ENCODE results near the gene SLC26A8.
"Not testable (repeated sequence)": the region's sequence is repeated elsewhere in the genome, so short reads cannot be mapped to it uniquely, and the experiment has no call there.

Gene SLC26A8

DNA sequence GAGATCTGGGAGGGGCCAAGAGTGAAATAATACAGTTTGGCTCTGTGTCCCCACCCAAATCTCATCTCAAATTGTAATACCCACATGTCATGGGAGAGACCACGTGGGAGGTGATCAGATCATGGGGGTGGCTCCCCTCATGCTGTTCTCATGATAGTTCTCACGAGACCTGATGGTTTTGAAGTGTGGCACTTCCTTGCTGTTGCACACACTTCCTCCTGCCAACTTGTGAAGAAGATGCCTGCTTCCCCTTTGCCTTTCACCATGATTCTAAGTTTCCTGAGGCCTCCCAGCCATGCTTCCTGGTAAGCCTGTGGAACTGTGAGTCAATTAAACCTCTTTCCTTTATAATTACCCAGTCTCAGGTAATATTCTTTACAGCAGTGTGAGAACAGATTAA, 114.9 kb downstream of the SLC26A8 start:
- DNase-seq, result not testable (repeated sequence)

DNA sequence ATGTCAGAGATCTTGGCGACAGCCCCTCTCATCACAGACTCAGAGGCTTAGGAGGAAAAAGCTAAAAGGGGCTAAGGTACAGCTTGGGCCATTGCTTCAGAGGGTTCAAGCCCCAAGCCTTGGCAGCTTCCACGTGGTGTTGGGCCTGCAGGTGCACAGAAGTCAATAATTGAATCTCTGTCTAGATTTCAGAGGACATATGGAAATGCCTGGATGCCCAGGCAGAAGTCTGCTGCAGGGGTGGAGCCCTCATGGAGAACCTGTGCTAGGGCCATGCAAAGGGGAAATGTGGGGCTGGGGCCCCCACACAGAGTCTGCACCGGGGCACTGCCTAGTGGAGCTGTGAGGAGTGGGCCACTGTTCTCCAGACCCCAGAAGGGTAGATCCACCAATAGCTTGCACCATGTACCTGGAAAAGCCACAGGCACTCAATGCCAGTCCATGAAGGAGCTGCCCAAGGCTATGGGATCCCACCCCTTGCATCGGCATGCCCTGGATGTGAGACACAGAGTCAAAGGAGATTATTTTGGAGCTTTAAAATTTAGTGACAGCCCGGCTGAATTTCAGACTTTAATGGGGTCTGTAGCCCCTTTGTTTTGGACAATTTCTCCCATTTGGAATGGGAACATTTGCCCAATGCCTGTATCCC, 115.6 kb downstream of the SLC26A8 start:
- DNase-seq, result not testable (repeated sequence)

DNA sequence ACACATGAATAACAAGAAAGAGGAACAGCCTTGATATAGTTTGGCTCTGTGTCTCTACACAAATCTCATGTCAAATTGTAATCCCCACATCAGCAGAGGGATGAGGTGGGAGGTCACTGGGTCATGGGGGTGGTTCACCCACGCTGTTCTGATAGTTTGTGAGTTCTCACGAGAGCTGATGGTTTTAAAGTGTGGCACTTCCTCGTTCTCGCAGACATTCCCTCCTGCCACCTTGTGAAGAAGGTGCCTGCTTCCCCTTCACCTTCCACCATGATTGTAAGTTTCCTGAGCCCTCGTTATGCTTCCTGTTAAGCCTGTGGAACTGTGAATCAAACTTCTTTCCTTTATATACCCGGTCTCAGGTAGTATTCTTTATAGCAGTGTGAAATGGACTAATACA, 116.7 kb downstream of the SLC26A8 start:
- DNase-seq, result no peak

DNA sequence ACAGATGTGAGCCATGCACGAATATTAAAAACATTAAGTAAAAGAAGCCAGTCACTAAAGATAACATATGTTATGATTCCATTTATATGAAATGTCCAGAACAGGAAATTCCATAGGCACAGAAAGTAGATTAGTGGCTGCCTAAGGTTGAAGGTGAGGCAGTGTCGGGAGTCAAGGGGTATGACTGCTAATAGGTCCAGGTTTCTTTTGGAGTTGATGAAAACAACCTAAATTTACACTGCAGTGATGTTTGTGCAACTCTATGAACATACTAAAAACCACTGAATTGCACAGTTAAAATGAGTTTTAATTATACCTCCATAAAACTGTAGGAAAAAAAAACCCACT, 118.0 kb downstream of the SLC26A8 start:
- no peak for DNase-seq

DNA sequence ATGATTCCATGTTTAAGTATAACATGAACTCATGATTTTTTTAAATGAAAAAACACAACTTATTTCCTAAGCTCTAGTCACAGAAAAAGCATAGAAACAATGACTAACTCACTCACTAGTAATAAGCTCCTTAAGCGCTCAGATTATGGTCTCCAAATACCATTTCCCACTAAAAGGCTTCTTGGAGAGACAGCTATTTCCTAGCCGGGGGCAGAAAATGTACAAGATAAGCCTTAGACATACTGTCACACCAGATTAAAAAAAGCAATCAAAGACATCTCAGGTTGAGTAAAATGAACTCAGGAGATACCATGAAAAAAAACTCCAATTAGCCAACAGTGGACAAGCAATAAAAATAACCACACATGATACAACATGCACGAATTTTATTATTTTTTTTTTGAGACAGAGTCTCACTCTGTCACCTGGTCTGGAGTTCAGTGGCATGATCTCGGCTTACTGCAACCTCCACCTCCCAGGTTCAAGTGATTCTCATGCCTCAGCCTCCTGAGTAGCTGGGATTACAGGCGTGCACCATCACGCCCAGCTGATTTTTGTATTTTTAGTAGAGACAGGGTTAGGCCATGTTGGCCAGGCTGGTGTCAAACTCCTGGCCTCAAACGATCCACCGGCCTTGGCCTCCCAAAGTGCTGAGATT, 118.5 kb downstream of the SLC26A8 start:
- DNase-seq, result no peak

DNA sequence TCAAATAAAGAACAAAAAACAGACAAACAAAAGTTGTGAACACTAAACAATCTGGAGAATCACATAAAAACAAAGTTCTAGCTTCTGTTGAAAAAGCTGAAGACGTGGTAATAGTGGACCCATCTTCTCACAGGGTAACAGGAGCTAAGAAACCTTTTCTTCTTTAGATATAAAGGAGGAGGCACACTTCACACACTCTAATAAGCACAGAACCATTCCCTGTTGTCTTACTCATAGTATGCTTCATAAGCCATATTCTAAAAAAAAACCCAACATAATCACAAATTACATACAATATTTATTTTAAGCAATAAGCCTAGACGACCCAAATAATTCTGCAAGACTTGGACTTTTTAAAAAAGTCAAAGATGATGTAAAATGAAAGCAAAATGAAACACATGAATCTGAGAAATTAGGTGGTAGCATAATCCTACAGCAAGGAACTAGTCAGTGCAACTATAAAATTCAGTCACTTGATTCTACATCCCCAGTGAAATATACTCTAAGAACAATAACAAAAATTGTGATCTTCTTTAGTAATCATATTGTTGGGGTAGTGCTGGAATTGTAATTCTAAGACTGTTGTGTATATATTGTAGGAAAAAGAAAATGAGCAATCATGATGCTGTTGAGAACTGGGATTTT, 119.2 kb downstream of the SLC26A8 start:
- DNase-seq, result no peak

DNA sequence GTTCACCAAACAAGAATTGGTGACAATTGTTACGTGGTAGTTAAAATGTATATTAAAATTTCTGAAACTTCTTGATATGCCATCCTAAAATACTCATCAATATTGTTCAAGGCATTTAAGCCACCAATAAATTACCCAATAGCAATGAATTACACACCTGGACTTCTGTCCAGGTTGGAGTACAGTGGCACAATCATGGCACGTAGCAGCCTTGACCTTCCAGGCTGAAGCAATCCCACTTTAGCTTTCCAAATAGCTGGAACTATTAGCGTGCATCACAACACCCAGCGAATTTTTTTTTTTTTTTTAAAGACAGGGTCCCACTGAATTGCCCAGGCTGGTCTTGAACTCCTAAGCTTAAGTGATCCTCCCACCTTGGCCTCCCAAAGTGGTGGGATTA, 120.8 kb downstream of the SLC26A8 start:
- DNase-seq, result no peak

DNA sequence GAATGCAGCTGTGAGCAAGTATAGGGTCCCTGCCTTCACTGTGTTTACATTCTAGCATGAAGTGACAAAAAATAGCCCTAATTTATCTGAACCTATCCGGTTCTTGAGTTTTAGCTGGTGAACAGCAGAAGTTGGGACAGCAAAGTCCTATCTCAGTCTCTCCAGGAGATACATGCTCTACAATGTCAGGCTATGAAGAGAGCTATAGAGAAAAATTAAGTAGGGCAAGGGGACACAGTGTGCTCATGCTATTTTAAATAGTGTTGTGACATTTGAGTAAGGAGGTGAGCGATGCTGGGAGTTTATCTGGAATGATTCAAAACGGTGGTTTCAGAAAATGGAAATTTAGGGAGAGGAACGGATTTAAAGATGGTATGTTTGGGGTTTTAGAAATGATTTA, 124.0 kb downstream of the SLC26A8 start:
- no peak for DNase-seq

DNA sequence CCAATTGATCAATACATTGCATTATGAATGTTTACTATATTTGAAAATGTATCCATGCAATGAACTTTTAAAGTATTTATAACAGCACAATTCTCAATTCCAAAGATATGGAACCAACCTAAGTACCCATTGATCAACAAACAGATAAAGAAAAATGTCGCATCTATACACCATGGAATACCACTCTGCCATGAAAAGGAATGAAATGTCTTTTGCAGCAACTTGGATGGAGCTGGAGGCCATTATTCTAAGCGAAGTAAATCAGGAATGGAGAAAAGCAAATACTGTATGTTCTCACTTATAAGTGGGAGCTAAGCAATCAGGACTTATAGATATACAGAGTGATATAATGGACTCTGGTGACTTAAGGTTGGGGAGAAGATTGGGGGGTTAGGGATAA, 126.4 kb downstream of the SLC26A8 start:
- DNase-seq, result no peak

DNA sequence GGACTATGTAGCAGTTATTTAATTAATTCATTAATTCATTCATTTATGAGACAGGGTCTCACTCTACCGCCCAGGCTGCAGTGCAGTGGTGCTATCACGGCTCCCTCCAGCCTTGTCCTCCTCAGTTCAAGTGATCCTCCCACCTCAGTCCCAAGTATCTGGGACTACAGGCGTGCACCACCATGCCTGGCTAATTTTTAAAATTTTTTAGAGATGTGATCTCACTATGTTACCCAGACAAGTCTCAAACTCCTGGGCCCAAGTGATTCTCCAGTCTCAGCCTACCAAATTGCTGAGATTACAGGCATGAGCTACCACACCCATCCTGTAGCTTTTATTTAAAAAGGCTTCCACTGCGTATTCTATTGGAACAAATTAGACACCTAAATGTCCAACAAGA, 127.0 kb downstream of the SLC26A8 start:
- DNase-seq, result no peak

DNA sequence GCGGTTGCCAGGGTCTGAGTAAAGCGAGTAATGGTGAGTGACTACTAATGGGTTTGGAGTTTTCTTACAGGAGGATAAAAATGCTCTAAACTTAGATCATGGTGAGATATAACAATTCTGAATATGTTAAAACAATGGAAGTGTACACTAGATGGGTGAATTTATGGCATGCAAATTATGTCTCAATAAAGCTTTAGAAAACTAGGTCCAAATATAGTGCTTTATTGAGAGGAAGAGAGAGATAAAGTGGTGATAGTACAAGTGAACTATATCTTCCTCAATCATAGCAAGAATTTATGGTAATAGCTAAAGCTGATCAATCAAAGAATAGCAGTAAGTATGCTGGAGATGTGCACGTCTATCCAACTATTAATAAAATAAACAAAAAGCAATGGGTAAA, 127.4 kb downstream of the SLC26A8 start:
- no peak for DNase-seq

DNA sequence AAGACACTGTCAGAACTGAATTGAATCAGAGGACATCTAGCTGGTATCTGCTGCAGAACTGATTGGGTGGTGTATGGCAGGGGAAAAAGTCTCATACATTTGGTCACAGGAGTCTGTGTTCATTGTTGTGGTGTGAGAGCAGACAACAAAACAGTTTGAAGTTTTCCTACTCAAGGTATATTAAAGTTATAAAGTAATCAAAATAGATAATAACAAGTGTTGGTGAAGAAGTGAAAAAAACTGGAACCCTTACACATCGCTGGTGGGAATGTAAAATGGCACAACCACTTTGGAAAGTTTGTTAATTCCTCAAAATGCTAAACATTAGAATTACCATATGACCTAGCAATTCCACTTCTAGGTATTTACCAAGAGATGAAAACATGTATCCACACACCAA, 128.2 kb downstream of the SLC26A8 start:
- no peak for DNase-seq

DNA sequence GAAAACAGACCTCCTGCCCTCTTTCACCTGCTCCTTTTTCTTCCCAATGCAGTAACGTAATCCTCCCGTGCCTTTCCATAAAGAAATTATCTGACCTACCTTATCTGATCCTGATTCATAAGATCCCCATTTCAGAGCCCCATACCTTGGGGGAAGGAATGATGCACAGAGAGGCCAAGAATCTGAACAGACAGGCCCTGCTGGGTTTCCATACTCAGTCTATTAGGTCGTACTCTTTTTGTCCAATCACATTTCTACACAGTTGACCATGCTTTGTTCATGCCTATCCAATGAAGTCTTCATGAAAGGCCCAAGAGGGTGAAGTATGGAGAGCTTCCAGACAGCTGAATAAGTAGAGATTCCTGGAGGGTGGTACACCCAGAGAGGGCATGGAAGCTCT, 128.9 kb downstream of the SLC26A8 start:
- no peak for DNase-seq

DNA sequence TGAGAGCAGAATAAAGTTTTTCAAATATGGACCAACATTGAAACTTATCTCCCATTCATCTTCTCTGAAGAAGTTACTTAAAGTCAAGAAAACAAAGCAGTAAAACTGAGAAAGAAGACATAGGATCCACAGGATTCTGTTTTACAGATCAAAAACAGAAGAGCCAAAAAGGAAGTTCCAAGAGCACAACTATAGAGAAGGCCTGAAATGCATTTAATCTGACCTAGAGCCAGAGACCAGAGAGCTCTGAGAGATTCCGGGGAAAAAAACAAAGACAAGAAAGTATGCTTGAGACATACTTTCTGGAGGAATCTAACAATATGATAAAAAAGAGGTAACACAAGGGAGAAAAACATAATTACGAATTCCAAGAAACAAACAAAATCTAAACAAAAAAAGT, 129.7 kb downstream of the SLC26A8 start:
- DNase-seq, result no peak

Measured in activated CD4-positive, alpha-beta T cell treated with anti-CD3 and anti-CD28 coated beads for 4 hours (primary cell).